PC-9 (cell line): ENCODE data around the gene BRSK1.

Experiments
- EZH2 ChIP-seq: fragments of 200-600 bp; sonication (generic); IDR thresholded peaks from 2 replicates; pipeline ENCODE4 v1.8.0; 2017; ENCODE audit warnings: antibody characterized with exemption, low read depth
- TF ChIP-seq, protein P1 (sequence below): fragments of 200-600 bp; sonication (generic); conservative IDR thresholded peaks from 2 replicates; pipeline ENCODE4 v1.6.1; 2017; ENCODE audit warnings: mixed run types, antibody characterized with exemption, mild to moderate bottlenecking, moderate library complexity

DNA sequence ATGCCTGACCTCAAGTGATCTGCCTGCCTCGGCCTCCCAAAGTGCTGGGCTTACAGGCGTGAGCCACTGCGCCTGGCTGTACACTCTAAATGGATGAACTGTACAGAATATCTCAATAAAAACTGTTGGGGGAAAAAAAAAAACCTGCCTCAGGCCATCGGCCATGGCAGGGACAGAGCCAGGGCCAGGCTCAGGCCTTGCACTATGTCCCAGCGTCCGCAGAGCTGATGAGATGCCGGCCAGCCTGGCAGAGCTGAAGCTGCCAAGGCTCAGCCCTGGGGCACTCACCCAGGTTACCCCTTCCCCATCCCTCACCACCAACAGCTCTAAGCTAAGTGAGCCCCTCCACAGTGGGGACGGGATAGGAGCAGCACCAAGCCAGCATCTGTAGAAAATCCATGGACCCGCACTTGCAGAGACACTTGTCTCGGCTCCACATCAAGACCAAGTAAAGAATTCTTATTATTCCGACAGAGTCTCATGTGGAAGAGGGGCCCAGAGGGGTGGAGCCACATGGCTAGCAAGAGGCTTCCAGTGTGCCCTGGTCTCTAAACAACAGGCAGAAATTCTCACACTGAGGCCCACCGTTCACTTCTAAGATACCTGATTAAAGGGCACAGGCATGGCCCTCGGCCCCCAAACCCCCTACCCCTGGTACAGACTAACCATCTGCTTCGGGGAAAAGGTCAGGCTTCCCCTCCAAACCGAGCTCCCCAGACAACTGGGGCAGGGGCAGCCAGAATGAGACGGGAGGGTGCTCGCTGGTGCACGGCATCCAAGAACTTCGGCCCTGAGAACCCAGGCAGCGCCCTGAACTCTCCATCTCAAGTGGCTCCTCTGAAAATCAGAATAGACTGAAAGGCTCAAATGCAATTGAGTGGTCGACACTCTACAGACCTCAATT is 30.8 kb upstream of the BRSK1 start:
- TF ChIP-seq, protein P1, sequence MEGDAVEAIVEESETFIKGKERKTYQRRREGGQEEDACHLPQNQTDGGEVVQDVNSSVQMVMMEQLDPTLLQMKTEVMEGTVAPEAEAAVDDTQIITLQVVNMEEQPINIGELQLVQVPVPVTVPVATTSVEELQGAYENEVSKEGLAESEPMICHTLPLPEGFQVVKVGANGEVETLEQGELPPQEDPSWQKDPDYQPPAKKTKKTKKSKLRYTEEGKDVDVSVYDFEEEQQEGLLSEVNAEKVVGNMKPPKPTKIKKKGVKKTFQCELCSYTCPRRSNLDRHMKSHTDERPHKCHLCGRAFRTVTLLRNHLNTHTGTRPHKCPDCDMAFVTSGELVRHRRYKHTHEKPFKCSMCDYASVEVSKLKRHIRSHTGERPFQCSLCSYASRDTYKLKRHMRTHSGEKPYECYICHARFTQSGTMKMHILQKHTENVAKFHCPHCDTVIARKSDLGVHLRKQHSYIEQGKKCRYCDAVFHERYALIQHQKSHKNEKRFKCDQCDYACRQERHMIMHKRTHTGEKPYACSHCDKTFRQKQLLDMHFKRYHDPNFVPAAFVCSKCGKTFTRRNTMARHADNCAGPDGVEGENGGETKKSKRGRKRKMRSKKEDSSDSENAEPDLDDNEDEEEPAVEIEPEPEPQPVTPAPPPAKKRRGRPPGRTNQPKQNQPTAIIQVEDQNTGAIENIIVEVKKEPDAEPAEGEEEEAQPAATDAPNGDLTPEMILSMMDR, result no peak
- TF ChIP-seq EZH2, result no peak
